G401 (cell line): ENCODE results near the gene C17orf100. TPM values are rescaled to one million over a fixed set of nuclear protein-coding genes. Genes with fewer than 3 reads are reported as not detected.

ENCODE experiments used
- total RNA-seq: library from RNA; depleted of rRNA; stranded (reverse); fragments of >200 nt; shearing (Covaris generic); gene quantifications from 2 replicates; pipeline ENCODE4 v1.2.3, GENCODE V29; 2014; rRNA removed

C17orf100 gene
- total RNA-seq, 1 experiment from 2014 or later = 2.8 TPM

Other genes with a start within 250 kb of the C17orf100 start
- not detected in 2 replicates for gene AIPL1, start 216.6 kb upstream of the C17orf100 start, total RNA-seq
- 66.5 and 72.7 TPM in 2 replicates for gene PIMREG, start 207.3 kb upstream of the C17orf100 start, total RNA-seq
- 0.92 and 2.1 TPM in 2 replicates for gene PITPNM3, start 95.2 kb upstream of the C17orf100 start, total RNA-seq
- gene KIAA0753, start 11.1 kb upstream of the C17orf100 start, total RNA-seq = 16.7 and 17.2 TPM in 2 replicates
- gene TXNDC17, start 10.7 kb upstream of the C17orf100 start, total RNA-seq = 147 and 228 TPM in 2 replicates
- 16.4 and 27.2 TPM in 2 replicates for gene MED31, start 157 bp upstream of the C17orf100 start, total RNA-seq
- not detected in 2 replicates for gene SLC13A5, start 61.6 kb downstream of the C17orf100 start, total RNA-seq
- gene XAF1, start 104.3 kb downstream of the C17orf100 start, total RNA-seq = not detected in 2 replicates
- gene FBXO39, start 124.5 kb downstream of the C17orf100 start, total RNA-seq = not detected in 2 replicates
- not detected in 2 replicates for gene TEKT1, start 180.0 kb downstream of the C17orf100 start, total RNA-seq